ENCODE data around the gene FFAR1. TPM values are rescaled to one million over a fixed set of nuclear protein-coding genes. Genes with fewer than 3 reads are reported as not detected.

The FFAR1 gene, protein sequence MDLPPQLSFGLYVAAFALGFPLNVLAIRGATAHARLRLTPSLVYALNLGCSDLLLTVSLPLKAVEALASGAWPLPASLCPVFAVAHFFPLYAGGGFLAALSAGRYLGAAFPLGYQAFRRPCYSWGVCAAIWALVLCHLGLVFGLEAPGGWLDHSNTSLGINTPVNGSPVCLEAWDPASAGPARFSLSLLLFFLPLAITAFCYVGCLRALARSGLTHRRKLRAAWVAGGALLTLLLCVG (N-terminal part only)
- not detected for total RNA-seq

DNA sequence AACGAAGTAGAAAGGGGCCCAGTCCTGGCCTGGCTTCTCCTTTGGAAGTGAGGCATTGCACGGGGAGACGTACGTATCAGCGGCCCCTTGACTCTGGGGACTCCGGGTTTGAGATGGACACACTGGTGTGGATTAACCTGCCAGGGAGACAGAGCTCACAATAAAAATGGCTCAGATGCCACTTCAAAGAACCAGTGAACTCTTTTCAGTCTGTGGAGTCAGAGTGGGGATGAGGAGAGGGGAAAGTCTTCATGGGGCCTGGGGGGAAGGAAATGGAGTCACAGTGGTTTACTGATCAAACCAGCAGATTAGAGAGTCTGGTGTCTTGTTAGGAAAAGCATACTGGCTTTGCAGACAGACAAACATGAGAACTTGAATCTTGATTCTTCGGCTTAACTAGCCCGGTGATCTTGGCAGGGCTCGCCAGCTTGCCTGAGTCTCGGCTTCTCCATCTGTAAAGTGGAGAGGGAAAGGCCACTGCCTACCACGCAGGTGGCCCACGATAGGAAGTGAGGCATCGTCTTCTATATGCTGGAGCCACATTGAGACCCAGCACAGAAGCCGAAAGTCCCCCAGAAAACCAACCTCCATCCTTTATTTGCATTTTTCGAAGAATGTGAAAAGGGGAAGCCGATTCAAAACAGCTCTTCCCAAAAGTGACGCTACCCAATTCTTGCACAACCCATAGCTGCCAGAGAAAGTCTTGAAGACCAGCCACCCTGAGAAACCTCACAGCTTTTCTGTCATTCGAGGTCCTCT, at the start of gene FFAR1:
TSS of gene FFAR1 (plus strand) at position 732 of the 759 bp plus-strand sequence. CDS start 3,650 bp downstream, outside the sequence.

DNA sequence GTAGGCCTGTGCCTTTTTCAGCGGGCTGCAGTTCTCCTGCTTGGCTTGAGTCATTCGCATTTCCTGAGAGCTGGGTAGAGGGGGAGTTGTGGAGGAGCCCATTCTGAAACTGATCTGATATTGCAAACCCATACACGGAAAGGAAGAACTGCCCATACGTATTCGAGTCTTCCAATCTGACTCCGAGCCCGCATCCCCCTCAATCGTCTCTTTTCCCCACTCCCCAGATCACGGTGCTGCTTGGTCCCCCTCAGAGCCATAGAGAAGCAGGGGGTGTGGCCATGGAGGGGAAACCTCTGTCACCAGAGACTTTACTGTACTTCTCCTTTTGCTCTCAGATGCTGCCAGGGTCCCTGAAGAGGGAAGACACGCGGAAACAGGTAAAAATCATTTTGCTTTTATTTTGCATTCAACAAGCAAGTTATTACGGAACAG, 18.8 kb upstream of the FFAR1 start, which contains the start of gene CD22:
TSS of gene CD22 (plus strand) at position 337 of the 435 bp plus-strand sequence. CDS start 2,854 bp downstream, outside the sequence.

DNA sequence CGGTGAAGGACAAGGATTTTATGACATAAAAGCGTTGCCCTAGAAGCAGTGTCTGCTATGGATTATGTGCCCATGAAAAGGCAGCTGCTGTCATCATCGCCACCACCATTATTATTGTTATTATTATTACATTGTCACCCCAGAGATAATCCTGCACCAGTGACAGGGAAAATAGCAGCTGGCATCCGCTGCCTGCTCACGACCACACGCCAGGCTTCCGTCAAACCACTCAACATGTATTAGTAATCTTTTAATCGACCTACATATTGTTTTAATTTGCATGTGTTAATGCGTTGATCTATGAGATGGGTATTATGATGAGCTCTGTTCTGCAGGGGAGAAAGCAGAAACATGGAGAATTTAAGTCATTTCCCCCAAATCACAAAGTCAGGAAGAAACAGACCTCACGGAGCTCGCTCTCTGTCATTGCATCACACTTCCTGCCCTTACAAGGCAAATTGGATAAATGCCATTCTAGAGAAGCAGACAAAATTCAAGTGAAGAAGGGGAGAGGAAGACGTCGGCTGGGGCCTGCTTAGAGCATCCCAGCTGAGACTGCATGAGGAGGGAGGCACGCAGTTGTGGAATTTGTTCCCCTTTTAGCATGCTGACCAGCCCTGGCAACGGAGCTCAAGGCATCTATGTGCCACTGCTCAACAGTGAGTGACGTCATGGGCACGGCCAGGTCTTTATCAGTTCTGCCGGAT, 10.3 kb downstream of the FFAR1 start, which contains the start of gene FFAR3:
TSS of gene FFAR3 (plus strand) at position 594 of the 707 bp plus-strand sequence. CDS start 431 bp downstream, outside the sequence.

DNA sequence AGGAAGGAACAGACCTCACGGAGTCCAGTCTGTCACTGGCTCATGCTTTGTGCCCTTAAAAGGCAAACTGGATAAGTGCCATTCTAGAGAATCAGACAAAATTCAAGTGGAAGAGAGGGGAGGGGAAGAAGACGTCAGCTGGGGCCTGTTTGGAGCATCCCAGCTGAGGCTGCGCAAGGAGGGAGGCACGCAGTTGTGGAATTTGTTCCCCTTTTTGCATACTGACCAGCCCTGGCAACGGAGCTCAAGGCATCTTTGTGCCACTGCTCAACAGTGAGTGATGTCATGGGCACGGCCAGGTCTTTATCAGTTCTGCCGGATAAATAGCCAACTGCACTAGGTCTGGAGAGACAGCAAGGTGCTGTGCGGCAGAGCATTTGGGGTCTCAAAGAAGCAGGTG, 23.0 kb downstream of the FFAR1 start, which contains the start of gene GPR42:
TSS of gene GPR42 (plus strand) at position 347 of the 400 bp plus-strand sequence. CDS start 292 bp downstream, outside the sequence.

Other genes with a start within 250 kb of the FFAR1 start
- not detected for gene FXYD3, start 232.1 kb upstream of the FFAR1 start, total RNA-seq
- 15.0 TPM for gene LGI4, start 212.8 kb upstream of the FFAR1 start, total RNA-seq
- gene FXYD1, start 209.1 kb upstream of the FFAR1 start, total RNA-seq, result 3.2 TPM
- gene FXYD7, start 204.6 kb upstream of the FFAR1 start, total RNA-seq, result 22.1 TPM
- gene FXYD5, start 193.2 kb upstream of the FFAR1 start, total RNA-seq, result 0.46 TPM
- gene FAM187B, start 119.2 kb upstream of the FFAR1 start, total RNA-seq, result not detected
- gene LSR, start 98.9 kb upstream of the FFAR1 start, total RNA-seq, result 2.5 TPM
- gene USF2, start 78.9 kb upstream of the FFAR1 start, total RNA-seq, result 44.5 TPM
- not detected for gene HAMP, start 65.4 kb upstream of the FFAR1 start, total RNA-seq
- 1.2 TPM for gene MAG, start 55.7 kb upstream of the FFAR1 start, total RNA-seq
- 0.46 TPM for gene CD22, start 18.7 kb upstream of the FFAR1 start, total RNA-seq
- gene FFAR3, start 10.6 kb downstream of the FFAR1 start, total RNA-seq, result 0.23 TPM
- gene GPR42, start 23.2 kb downstream of the FFAR1 start, total RNA-seq, result not detected
- 0.23 TPM for gene FFAR2, start 100.4 kb downstream of the FFAR1 start, total RNA-seq
- not detected for gene KRTDAP, start 142.6 kb downstream of the FFAR1 start, total RNA-seq
- gene DMKN, start 165.7 kb downstream of the FFAR1 start, total RNA-seq, result 15.5 TPM
- gene SBSN, start 180.4 kb downstream of the FFAR1 start, total RNA-seq, result not detected
- gene GAPDHS, start 185.6 kb downstream of the FFAR1 start, total RNA-seq, result not detected
- gene TMEM147, start 197.7 kb downstream of the FFAR1 start, total RNA-seq, result 61.1 TPM
- not detected for gene ATP4A, start 215.8 kb downstream of the FFAR1 start, total RNA-seq
- not detected for gene PMIS2, start 238.3 kb downstream of the FFAR1 start, total RNA-seq

All from diencephalon (tissue), 1 donor.